ENCODE data around the gene MZT1. TPM values are rescaled to one million over a fixed set of nuclear protein-coding genes. Genes with fewer than 3 reads are reported as not detected.

Gene MZT1
- polyA plus RNA-seq, 1 donor from 2014 or later: 48.0 TPM

DNA sequence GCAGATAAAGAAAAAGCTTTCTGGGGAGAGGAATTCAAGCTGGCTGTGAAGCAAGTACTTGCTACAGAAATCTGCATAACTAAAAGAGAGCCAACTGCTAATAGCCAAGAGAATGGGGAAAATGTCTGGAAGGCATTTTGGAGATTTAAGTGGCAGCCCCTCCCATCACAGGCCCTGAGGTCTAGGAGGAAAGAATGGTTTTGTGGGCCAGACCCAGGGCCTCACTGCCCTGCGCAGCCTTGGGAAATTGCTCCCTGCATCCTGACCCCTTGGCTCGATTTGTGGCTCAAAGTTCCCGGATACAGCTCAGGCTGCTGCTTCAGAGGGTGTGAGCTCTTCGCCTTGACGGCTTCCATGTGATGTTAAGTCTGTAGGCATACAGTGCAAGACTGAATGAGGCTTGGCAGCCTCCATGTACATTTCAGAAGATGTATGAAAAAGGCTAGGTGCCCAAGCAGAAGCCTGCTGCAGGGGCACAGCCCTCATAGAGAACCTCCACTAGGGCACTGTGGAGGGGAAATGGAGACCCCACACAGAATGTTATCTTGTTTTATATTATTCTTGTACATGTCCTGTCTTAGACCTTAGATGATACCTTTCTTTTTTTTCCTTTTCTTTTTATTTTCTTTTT is 34.4 kb downstream of the MZT1 start:
- no peaks in the 10 kb centered on the region for H3K27me3 ChIP-seq (ENCODE audit: insufficient read depth, low read depth, low read length)
- no peaks in the 10 kb centered on the region for H3K9me2 ChIP-seq (ENCODE audit: insufficient read depth, low read length)
- no peak overlapping the region for H3K4me3 ChIP-seq (ENCODE audit: low read length)
- no peak overlapping the region for H2AFZ ChIP-seq (ENCODE audit: low read depth, low read length)
- no peak for TF ChIP-seq MXI1 (conservative IDR thresholded peaks at IDR 0.05; ENCODE audit: poor library complexity, severe bottlenecking)
- TF ChIP-seq, protein P1, sequence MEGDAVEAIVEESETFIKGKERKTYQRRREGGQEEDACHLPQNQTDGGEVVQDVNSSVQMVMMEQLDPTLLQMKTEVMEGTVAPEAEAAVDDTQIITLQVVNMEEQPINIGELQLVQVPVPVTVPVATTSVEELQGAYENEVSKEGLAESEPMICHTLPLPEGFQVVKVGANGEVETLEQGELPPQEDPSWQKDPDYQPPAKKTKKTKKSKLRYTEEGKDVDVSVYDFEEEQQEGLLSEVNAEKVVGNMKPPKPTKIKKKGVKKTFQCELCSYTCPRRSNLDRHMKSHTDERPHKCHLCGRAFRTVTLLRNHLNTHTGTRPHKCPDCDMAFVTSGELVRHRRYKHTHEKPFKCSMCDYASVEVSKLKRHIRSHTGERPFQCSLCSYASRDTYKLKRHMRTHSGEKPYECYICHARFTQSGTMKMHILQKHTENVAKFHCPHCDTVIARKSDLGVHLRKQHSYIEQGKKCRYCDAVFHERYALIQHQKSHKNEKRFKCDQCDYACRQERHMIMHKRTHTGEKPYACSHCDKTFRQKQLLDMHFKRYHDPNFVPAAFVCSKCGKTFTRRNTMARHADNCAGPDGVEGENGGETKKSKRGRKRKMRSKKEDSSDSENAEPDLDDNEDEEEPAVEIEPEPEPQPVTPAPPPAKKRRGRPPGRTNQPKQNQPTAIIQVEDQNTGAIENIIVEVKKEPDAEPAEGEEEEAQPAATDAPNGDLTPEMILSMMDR (IDR thresholded peaks at IDR 0.05; ENCODE audit: poor library complexity, severe bottlenecking): no peak
- no peak for TF ChIP-seq TAF1 (IDR thresholded peaks at IDR 0.05; ENCODE audit: low read depth)
- TF ChIP-seq SMC3 (conservative IDR thresholded peaks at IDR 0.05; ENCODE audit: poor library complexity): no peak
- no peak for TF ChIP-seq POLR2AphosphoS5 (IDR thresholded peaks at IDR 0.05)
- TF ChIP-seq, protein P2, sequence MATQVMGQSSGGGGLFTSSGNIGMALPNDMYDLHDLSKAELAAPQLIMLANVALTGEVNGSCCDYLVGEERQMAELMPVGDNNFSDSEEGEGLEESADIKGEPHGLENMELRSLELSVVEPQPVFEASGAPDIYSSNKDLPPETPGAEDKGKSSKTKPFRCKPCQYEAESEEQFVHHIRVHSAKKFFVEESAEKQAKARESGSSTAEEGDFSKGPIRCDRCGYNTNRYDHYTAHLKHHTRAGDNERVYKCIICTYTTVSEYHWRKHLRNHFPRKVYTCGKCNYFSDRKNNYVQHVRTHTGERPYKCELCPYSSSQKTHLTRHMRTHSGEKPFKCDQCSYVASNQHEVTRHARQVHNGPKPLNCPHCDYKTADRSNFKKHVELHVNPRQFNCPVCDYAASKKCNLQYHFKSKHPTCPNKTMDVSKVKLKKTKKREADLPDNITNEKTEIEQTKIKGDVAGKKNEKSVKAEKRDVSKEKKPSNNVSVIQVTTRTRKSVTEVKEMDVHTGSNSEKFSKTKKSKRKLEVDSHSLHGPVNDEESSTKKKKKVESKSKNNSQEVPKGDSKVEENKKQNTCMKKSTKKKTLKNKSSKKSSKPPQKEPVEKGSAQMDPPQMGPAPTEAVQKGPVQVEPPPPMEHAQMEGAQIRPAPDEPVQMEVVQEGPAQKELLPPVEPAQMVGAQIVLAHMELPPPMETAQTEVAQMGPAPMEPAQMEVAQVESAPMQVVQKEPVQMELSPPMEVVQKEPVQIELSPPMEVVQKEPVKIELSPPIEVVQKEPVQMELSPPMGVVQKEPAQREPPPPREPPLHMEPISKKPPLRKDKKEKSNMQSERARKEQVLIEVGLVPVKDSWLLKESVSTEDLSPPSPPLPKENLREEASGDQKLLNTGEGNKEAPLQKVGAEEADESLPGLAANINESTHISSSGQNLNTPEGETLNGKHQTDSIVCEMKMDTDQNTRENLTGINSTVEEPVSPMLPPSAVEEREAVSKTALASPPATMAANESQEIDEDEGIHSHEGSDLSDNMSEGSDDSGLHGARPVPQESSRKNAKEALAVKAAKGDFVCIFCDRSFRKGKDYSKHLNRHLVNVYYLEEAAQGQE (IDR thresholded peaks at IDR 0.05; ENCODE audit: borderline replicate concordance): no peak
- TF ChIP-seq EP300 (conservative IDR thresholded peaks at IDR 0.05; ENCODE audit: poor library complexity, severe bottlenecking): no peak
- no peak for TF ChIP-seq EZH2 (IDR thresholded peaks at IDR 0.05; ENCODE audit: borderline replicate concordance, insufficient read depth, low read length, poor library complexity, severe bottlenecking)
- TF ChIP-seq RAD21 (conservative IDR thresholded peaks at IDR 0.05): no peak
- H3K9ac ChIP-seq (ENCODE audit: low read length): no peak overlapping the region
- H3F3A ChIP-seq (ENCODE audit: insufficient read depth, low read length, poor library complexity, severe bottlenecking): no peaks in the 10 kb centered on the region
- no peaks in the 10 kb centered on the region for H4K20me1 ChIP-seq (ENCODE audit: insufficient read depth)
- no peak overlapping the region for H3K27ac ChIP-seq (ENCODE audit: low read length)
- H3K4me2 ChIP-seq (ENCODE audit: low read length): no peak overlapping the region
- no peaks in the 10 kb centered on the region for H3K36me3 ChIP-seq (ENCODE audit: insufficient read depth, low read length)
- peaks cover 5% of the 10 kb centered on the region for H3K9me3 ChIP-seq (ENCODE audit: low read length)
- no peaks in the 10 kb centered on the region for H3K79me2 ChIP-seq (replicated peaks; ENCODE audit: insufficient read depth, low read length)

DNA sequence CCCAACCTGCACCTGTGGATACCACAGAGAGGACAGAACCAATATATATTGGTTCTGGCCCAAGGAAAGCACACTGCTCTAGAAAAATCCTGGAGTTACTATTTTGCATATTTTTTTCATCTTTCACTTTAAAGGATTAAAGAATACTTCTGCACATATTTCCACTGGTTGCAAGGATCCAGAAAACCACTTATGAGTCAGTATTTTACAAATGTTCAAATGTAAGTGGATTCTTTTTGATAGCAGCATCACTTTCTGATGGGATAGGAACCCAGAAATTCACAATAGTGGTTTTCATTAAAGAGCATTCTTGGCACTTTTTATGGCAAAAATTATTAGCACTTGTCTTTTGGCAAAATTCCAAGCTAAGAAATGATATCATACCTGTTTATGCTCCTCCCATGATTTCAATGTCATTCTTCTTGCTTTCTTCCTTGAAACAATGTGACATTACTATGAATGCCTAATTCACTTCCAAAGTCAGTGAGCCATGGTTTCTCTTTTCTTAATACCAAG is 38.2 kb downstream of the MZT1 start:
- no peaks in the 10 kb centered on the region for H4K20me1 ChIP-seq (ENCODE audit: insufficient read depth)

More for the DNA sequence above, 38.2 kb downstream of the MZT1 start:
- no peak overlapping the region for H3K27ac ChIP-seq (ENCODE audit: low read length)
- H3K9me2 ChIP-seq (ENCODE audit: insufficient read depth, low read length): no peaks in the 10 kb centered on the region
- no peak overlapping the region for H2AFZ ChIP-seq (ENCODE audit: low read depth, low read length)
- no peaks in the 10 kb centered on the region for H3K79me2 ChIP-seq (replicated peaks; ENCODE audit: insufficient read depth, low read length)
- no peak overlapping the region for H3K9ac ChIP-seq (ENCODE audit: low read length)
- no peak overlapping the region for H3K4me2 ChIP-seq (ENCODE audit: low read length)
- H3K4me3 ChIP-seq (ENCODE audit: low read length): no peak overlapping the region
- no peaks in the 10 kb centered on the region for H3F3A ChIP-seq (ENCODE audit: insufficient read depth, low read length, poor library complexity, severe bottlenecking)
- no peaks in the 10 kb centered on the region for H3K36me3 ChIP-seq (ENCODE audit: insufficient read depth, low read length)
- peaks cover 5% of the 10 kb centered on the region for H3K9me3 ChIP-seq (ENCODE audit: low read length)
- no peak for TF ChIP-seq POLR2AphosphoS5 (IDR thresholded peaks at IDR 0.05)
- TF ChIP-seq, protein P2 (IDR thresholded peaks at IDR 0.05; ENCODE audit: borderline replicate concordance): no peak
- no peak for TF ChIP-seq RAD21 (conservative IDR thresholded peaks at IDR 0.05)
- TF ChIP-seq TAF1 (IDR thresholded peaks at IDR 0.05; ENCODE audit: low read depth): no peak
- no peak for TF ChIP-seq EP300 (conservative IDR thresholded peaks at IDR 0.05; ENCODE audit: poor library complexity, severe bottlenecking)
- TF ChIP-seq, protein P1 (IDR thresholded peaks at IDR 0.05; ENCODE audit: poor library complexity, severe bottlenecking): no peak
- TF ChIP-seq SMC3 (conservative IDR thresholded peaks at IDR 0.05; ENCODE audit: poor library complexity): no peak
- TF ChIP-seq MXI1 (conservative IDR thresholded peaks at IDR 0.05; ENCODE audit: poor library complexity, severe bottlenecking): no peak
- TF ChIP-seq EZH2 (IDR thresholded peaks at IDR 0.05; ENCODE audit: borderline replicate concordance, insufficient read depth, low read length, poor library complexity, severe bottlenecking): no peak
- no peaks in the 10 kb centered on the region for H3K27me3 ChIP-seq (ENCODE audit: insufficient read depth, low read depth, low read length)

All from neural cell (in vitro differentiated cells).